GM13976 (cell line): ENCODE measurements around the gene DSCAM.
"Not testable (repeated sequence)": the region's sequence is repeated elsewhere in the genome, so short reads cannot be mapped to it uniquely, and the experiment has no call there.

Experiments used
- DNase-seq: peaks from one replicate; pipeline ENCODE4 v3.0.0; 2012; ENCODE audit warnings: low spot score
- in situ Hi-C: fragments of 300-500 bp; cut with MboI; formaldehyde crosslinking; loops from one replicate; pipeline ENCODE4 v1.12.0; 2022; ENCODE audit warnings: low sequenced_read_pairs, mixed read lengths, inconsistent platforms; ENCODE audit not compliant: unreplicated experiment
- TF ChIP-seq, protein P1 (sequence below): IDR thresholded peaks from 2 replicates; pipeline ENCODE4 v1.5.1; 2012; ENCODE audit warnings: borderline replicate concordance, mild to moderate bottlenecking; ENCODE audit not compliant: insufficient read depth; ENCODE audit errors: extremely low read depth, missing control alignments, control extremely low read depth

The DSCAM gene

DNA sequence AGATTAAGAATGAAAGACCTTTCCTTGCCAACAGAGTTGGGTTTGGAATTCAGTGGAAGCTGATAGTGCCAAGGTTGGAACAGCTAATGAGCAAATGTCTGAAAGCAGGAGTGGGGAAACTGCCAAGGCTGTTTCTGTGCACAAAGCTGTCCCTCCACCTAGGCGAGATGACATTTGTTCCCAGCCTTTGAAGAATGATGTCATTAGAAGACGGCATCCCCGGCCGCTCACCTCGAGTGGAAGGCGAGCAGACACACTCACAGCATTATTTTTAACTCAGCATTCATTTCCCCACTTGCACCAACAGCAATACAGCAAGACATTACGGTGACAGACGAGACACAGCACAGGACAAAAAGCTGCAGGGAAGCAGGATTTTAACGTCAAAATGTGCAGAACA is 515.8 kb downstream of the DSCAM start:
- DNase-seq = no peak
- in situ Hi-C loops = no loop called here

DNA sequence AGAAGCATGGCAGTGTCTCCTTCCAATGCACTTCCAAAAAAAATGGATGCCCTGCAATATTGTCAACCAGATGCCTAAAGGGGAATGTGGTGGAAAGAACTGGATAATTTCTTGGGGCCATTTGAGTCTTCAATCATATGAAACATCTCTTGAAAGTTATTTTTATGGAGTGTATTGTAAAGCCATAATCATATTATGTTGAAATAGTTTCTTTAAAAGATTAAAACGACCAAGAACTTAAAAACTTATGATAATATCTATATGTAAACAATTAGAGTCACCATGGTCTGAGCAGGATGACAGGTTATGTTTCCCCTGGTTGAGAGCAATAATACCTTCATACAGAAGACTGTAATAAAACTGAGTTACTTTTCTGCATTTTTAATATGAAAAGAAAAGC is 522.6 kb downstream of the DSCAM start:
- no peak for DNase-seq
- TF ChIP-seq, protein P1, sequence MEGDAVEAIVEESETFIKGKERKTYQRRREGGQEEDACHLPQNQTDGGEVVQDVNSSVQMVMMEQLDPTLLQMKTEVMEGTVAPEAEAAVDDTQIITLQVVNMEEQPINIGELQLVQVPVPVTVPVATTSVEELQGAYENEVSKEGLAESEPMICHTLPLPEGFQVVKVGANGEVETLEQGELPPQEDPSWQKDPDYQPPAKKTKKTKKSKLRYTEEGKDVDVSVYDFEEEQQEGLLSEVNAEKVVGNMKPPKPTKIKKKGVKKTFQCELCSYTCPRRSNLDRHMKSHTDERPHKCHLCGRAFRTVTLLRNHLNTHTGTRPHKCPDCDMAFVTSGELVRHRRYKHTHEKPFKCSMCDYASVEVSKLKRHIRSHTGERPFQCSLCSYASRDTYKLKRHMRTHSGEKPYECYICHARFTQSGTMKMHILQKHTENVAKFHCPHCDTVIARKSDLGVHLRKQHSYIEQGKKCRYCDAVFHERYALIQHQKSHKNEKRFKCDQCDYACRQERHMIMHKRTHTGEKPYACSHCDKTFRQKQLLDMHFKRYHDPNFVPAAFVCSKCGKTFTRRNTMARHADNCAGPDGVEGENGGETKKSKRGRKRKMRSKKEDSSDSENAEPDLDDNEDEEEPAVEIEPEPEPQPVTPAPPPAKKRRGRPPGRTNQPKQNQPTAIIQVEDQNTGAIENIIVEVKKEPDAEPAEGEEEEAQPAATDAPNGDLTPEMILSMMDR = no peak
- in situ Hi-C loops = no loop called here

More for the DNA sequence above, 515.8 kb downstream of the DSCAM start:
- TF ChIP-seq, protein P1 = no peak

DNA sequence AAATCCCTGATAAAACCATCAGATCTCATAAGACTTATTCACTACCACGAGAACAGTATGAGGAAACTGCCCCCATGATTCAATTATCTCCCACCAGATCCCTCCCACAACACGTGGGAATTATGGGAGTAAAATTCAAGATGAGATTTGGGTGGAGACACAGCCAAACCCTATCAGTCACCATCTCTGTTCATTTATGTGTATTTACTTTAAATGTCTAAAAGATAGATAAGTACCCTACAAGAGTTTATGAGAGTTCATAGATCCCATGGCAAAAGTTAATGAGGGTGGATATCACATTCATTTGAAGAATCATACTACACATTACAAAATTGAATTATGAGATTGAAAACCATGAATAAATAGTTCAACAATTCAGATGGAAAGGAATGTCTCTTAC is 526.2 kb downstream of the DSCAM start:
- in situ Hi-C loops, DNase-seq: not testable (repeated sequence)

DNA sequence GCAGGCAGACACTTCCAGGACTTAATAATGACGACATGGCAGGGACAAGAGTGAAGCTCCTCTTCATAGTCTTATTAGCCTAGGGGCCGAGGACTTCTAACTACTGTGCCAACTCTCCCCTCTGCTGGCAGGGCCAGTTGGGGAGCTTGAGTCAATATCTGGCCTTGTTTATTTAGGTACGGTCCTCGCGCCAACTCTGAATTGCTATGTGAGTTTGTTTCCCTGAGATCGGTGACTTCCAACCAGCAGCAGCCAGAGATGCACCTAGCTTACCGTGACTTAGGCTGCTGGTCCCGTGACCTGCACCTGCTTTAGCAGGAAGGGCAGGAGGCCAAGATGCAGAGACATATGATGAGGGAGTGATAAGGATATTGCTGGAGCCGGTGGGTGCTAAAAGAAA is 528.6 kb downstream of the DSCAM start:
- TF ChIP-seq, protein P1 = no peak
- in situ Hi-C loops = no loop called here

GRCh38 chr21:40316104-40316503 is 530.9 kb downstream of the DSCAM start:
- in situ Hi-C loops = no loop called here
- no peak for DNase-seq
- TF ChIP-seq, protein P1 = no peak

More for the DNA sequence above, 528.6 kb downstream of the DSCAM start:
- no peak for DNase-seq

- no peak for DNase-seq
- TF ChIP-seq, protein P1 = no peak
- in situ Hi-C loops = no loop called here
These were observed 531.3 kb downstream of the DSCAM start for GRCh38 chr21:40315626-40316025.

DNA sequence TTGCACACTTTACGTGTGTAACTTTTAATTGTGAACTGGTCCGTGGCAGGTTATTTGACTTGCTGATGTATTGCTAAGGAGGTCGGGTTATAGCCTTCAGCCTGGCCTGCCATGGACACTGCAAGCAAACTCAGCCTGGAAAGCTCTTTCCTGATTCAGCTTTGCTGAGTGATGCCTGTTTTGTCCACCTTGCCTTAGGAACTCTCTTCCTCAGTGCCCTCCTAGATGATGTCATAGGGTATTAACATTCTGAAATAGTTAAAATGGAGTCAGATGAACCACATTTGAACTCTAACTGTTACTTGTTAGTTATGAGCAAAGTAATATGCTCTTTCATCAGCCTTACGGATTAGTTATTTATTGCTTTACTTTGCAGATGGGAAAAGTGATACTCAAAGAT is 533.7 kb downstream of the DSCAM start:
- DNase-seq = no peak
- TF ChIP-seq, protein P1 = no peak
- in situ Hi-C loops = no loop called here
